OCI-LY1 (cell line): Measurements from ENCODE around the gene TJP1.

Source experiments
- EZH2 ChIP-seq: fragments of 200-600 bp; sonication (generic), shearing (Covaris generic); IDR thresholded peaks from 2 replicates; pipeline ENCODE4 v1.8.0; 2017; ENCODE audit warnings: borderline replicate concordance, mixed run types, mild to moderate bottlenecking, antibody characterized with exemption, low read length, moderate library complexity, mixed read lengths
- TF ChIP-seq, protein P1 (sequence below): fragments of 200-600 bp; sonication (generic), shearing (Covaris generic); IDR thresholded peaks from 2 replicates; pipeline ENCODE4 v1.5.1; 2017; ENCODE audit warnings: mild to moderate bottlenecking, antibody characterized with exemption, low read length, moderate library complexity, mixed read lengths

DNA sequence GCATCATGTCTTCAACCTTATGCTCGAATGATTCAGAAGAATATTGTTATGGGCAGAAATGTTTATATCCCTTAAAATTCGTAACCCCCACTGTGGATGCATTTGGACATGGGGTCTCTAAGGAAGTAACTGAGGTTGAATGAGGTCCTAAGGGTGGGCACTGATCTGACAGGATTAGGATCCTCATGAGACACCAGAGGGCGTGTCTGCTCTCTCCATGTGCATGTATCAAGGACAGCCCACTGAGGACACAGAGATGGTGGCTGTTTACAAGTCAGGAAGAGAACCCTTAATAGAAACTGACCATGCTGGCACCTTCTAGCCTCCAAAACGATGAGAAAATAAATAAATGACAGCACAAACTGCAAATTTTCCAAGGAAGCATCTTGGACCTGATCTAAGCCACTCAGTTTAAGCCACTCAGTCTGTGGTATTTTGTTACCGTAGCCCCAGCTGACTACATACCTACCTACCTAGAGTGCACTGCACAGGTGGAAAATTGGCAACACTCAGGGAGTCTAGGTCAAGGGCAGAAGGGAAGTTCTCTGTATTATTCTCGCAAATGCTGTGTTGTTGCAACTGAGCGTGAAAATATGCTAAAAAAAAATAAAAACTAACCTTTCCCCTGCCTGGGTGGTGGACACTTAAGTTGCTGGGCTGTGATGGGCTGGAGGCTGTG, 126.6 kb downstream of the TJP1 start:
- TF ChIP-seq, protein P1, sequence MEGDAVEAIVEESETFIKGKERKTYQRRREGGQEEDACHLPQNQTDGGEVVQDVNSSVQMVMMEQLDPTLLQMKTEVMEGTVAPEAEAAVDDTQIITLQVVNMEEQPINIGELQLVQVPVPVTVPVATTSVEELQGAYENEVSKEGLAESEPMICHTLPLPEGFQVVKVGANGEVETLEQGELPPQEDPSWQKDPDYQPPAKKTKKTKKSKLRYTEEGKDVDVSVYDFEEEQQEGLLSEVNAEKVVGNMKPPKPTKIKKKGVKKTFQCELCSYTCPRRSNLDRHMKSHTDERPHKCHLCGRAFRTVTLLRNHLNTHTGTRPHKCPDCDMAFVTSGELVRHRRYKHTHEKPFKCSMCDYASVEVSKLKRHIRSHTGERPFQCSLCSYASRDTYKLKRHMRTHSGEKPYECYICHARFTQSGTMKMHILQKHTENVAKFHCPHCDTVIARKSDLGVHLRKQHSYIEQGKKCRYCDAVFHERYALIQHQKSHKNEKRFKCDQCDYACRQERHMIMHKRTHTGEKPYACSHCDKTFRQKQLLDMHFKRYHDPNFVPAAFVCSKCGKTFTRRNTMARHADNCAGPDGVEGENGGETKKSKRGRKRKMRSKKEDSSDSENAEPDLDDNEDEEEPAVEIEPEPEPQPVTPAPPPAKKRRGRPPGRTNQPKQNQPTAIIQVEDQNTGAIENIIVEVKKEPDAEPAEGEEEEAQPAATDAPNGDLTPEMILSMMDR, result peak; percentile 38; the same call in 1 of the 2 replicates
- no peak for TF ChIP-seq EZH2
